ENCODE measurements around the gene ASTN2.

The ASTN2 gene

DNA sequence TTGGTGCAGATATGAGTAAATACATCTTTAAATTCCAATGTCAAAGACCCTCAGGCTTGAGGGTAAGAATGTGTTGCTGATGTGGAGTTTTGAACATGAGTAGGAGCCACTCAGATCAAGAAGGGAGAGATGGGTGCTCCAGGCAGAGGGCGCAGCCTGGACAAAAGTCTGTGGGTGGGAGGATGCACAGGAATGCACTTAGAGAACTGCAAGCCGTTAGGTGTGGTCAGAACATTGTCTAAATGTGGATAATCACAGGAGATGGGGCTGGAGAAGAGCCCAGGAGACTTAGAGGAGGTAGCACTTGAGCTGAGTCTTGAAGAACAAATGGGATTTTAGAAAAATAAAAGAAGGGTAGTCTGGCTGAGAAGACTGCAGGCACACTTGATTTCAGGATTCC lies 1005.7 kb downstream of the ASTN2 start:
- whole genome bisulfite sequencing, 2 donors (ENCODE audit: extremely low coverage in 2 of 2, insufficient read length in 2 of 2, insufficient replicate concordance in 1 of 2): no CpG with 5 or more reads among the region's 2 CpGs
- Histone ChIP-seq H3K4me2 (ENCODE audit: insufficient read depth, low read length, poor library complexity, severe bottlenecking) (no peak overlapping the region), H4K91ac (ENCODE audit: low read depth, low read length, poor library complexity) (no peak overlapping the region), H2BK120ac (ENCODE audit: low read depth, low read length) (no peak overlapping the region), H3K23ac (ENCODE audit: low read depth, low read length, poor library complexity) (no peak overlapping the region), H3K9ac (ENCODE audit: low read depth, low read length, poor library complexity) (no peak overlapping the region), H3K4me3 (ENCODE audit: low read length in 2 of 2) (no peak overlapping the region), H2BK12ac (ENCODE audit: low read length) (no peak overlapping the region), H2AK5ac (ENCODE audit: low read depth, low read length) (no peak overlapping the region), H3K4ac (ENCODE audit: low read length) (no peak overlapping the region), H3K79me1 (ENCODE audit: low read depth, low read length) (no peaks in the 10 kb centered on the region), H2BK15ac (ENCODE audit: low read length) (no peak overlapping the region), H2AFZ (ENCODE audit: low read length) (no peak overlapping the region), H3K36me3 (replicated peaks in 1 of 2; ENCODE audit: control insufficient read depth in 2 of 2, insufficient read depth in 2 of 2, low read length in 2 of 2) (no peaks in the 10 kb centered on the region), H3K27ac (replicated peaks; ENCODE audit: low read length) (no peak overlapping the region), H3K9me3 (replicated peaks in 1 of 2; ENCODE audit: control insufficient read depth in 2 of 2, insufficient read depth in 1 of 2, low read depth in 1 of 2, low read length in 2 of 2) (no peaks in the 10 kb centered on the region), H3K27me3 (ENCODE audit: control insufficient read depth in 3 of 3, insufficient read depth in 3 of 3, low read depth in 1 of 3, low read length in 3 of 3) (no peaks in the 10 kb centered on the region), H3K4me1 (ENCODE audit: control insufficient read depth in 2 of 2, insufficient read depth in 1 of 2, low read depth in 1 of 2, low read length in 2 of 2) (no peaks in the 10 kb centered on the region), H3K18ac (ENCODE audit: low read length) (no peak overlapping the region), H3K14ac (ENCODE audit: low read length) (no peak overlapping the region), H2BK5ac (ENCODE audit: low read length) (no peak overlapping the region), H4K8ac (ENCODE audit: low read depth, low read length) (no peak overlapping the region)
- DNase-seq (ENCODE audit: low spot score): no peak

DNA sequence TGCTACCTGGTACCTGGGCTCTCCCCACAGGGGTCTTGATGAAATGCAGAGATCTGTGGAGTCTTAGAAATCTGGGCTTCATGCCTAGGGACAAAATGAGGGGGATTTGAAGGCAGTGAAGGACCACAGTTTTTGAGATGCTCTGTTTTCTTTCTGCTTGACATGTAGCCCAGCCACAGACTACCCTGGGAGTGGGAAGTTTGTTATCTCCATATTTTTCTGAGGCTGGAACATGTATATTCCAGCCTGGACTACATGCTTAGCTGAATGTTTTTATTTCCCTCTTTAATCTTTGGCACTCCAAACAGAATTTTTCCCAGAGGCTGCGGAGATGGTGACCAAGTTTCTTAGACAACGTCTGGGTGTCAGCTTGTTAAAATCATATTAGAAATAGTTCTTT lies 1008.4 kb downstream of the ASTN2 start:
- H2AK5ac ChIP-seq (ENCODE audit: low read depth, low read length): no peak overlapping the region
- no peaks in the 10 kb centered on the region for H3K79me1 ChIP-seq (ENCODE audit: low read depth, low read length)
- H4K91ac ChIP-seq (ENCODE audit: low read depth, low read length, poor library complexity): no peak overlapping the region
- no peak overlapping the region for H2AFZ ChIP-seq (ENCODE audit: low read length)
- no peak overlapping the region for H2BK15ac ChIP-seq (ENCODE audit: low read length)
- WGBS, 2 donors (ENCODE audit: extremely low coverage in 2 of 2, insufficient read length in 2 of 2, insufficient replicate concordance in 1 of 2): no CpG with 5 or more reads among the region's 2 CpGs
- no peaks in the 10 kb centered on the region for H3K4me1 ChIP-seq (ENCODE audit: control insufficient read depth in 2 of 2, insufficient read depth in 1 of 2, low read depth in 1 of 2, low read length in 2 of 2)
- no peaks in the 10 kb centered on the region for H3K9me3 ChIP-seq (replicated peaks in 1 of 2; ENCODE audit: control insufficient read depth in 2 of 2, insufficient read depth in 1 of 2, low read depth in 1 of 2, low read length in 2 of 2)
- no peak overlapping the region for H3K4me3 ChIP-seq (ENCODE audit: low read length in 2 of 2)
- H3K9ac ChIP-seq (ENCODE audit: low read depth, low read length, poor library complexity): no peak overlapping the region
- no peak overlapping the region for H3K4me2 ChIP-seq (ENCODE audit: insufficient read depth, low read length, poor library complexity, severe bottlenecking)
- H4K8ac ChIP-seq (ENCODE audit: low read depth, low read length): no peak overlapping the region
- no peak overlapping the region for H2BK5ac ChIP-seq (ENCODE audit: low read length)
- H3K27me3 ChIP-seq (ENCODE audit: control insufficient read depth in 3 of 3, insufficient read depth in 3 of 3, low read depth in 1 of 3, low read length in 3 of 3): no peaks in the 10 kb centered on the region
- H3K36me3 ChIP-seq (replicated peaks in 1 of 2; ENCODE audit: control insufficient read depth in 2 of 2, insufficient read depth in 2 of 2, low read length in 2 of 2): no peaks in the 10 kb centered on the region
- H3K23ac ChIP-seq (ENCODE audit: low read depth, low read length, poor library complexity): no peak overlapping the region
- no peak overlapping the region for H3K14ac ChIP-seq (ENCODE audit: low read length)
- H3K4ac ChIP-seq (ENCODE audit: low read length): no peak overlapping the region
- no peak overlapping the region for H3K18ac ChIP-seq (ENCODE audit: low read length)
- H3K27ac ChIP-seq (replicated peaks; ENCODE audit: low read length): no peak overlapping the region
- no peak overlapping the region for H2BK120ac ChIP-seq (ENCODE audit: low read depth, low read length)
- no peak overlapping the region for H2BK12ac ChIP-seq (ENCODE audit: low read length)
- no peak for DNase-seq (ENCODE audit: low spot score)

DNA sequence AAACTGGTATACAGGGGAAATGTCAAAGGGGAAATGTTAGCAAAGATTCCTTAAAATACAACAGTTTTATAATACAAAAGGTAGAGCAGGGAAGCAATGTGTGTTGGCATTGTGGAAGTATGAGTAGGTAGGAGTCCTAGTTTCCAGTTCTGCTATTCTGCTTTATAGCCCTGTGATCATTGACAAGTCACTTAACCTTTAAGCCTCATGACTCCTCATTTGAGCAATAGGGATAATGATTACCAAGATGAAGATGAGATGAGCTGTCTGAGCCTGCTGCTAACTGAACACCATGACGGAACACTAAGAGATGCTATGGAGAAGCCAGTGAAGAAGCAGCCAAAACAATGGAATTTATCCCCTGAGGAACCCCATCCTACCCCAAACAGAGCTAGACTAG lies 1009.5 kb downstream of the ASTN2 start:
- no peak overlapping the region for H3K9ac ChIP-seq (ENCODE audit: low read depth, low read length, poor library complexity)
- no peaks in the 10 kb centered on the region for H3K36me3 ChIP-seq (replicated peaks in 1 of 2; ENCODE audit: control insufficient read depth in 2 of 2, insufficient read depth in 2 of 2, low read length in 2 of 2)
- H4K8ac ChIP-seq (ENCODE audit: low read depth, low read length): no peak overlapping the region
- H2BK120ac ChIP-seq (ENCODE audit: low read depth, low read length): no peak overlapping the region
- H2BK15ac ChIP-seq (ENCODE audit: low read length): no peak overlapping the region
- no peak overlapping the region for H3K23ac ChIP-seq (ENCODE audit: low read depth, low read length, poor library complexity)
- H3K27me3 ChIP-seq (ENCODE audit: control insufficient read depth in 3 of 3, insufficient read depth in 3 of 3, low read depth in 1 of 3, low read length in 3 of 3): no peaks in the 10 kb centered on the region
- H3K18ac ChIP-seq (ENCODE audit: low read length): no peak overlapping the region
- no peak for DNase-seq (ENCODE audit: low spot score)
- no peak overlapping the region for H2AK5ac ChIP-seq (ENCODE audit: low read depth, low read length)
- H3K14ac ChIP-seq (ENCODE audit: low read length): no peak overlapping the region
- H3K79me1 ChIP-seq (ENCODE audit: low read depth, low read length): no peaks in the 10 kb centered on the region
- WGBS, 2 donors (ENCODE audit: extremely low coverage in 2 of 2, insufficient read length in 2 of 2, insufficient replicate concordance in 1 of 2): no CpG with 5 or more reads among the region's 1 CpG
- H4K91ac ChIP-seq (ENCODE audit: low read depth, low read length, poor library complexity): no peak overlapping the region
- no peak overlapping the region for H3K4me3 ChIP-seq (ENCODE audit: low read length in 2 of 2)
- no peak overlapping the region for H2BK12ac ChIP-seq (ENCODE audit: low read length)
- no peak overlapping the region for H3K4me2 ChIP-seq (ENCODE audit: insufficient read depth, low read length, poor library complexity, severe bottlenecking)
- H3K9me3 ChIP-seq (replicated peaks in 1 of 2; ENCODE audit: control insufficient read depth in 2 of 2, insufficient read depth in 1 of 2, low read depth in 1 of 2, low read length in 2 of 2): no peaks in the 10 kb centered on the region
- no peak overlapping the region for H3K4ac ChIP-seq (ENCODE audit: low read length)
- no peak overlapping the region for H2BK5ac ChIP-seq (ENCODE audit: low read length)
- no peaks in the 10 kb centered on the region for H3K4me1 ChIP-seq (ENCODE audit: control insufficient read depth in 2 of 2, insufficient read depth in 1 of 2, low read depth in 1 of 2, low read length in 2 of 2)
- H3K27ac ChIP-seq (replicated peaks; ENCODE audit: low read length): no peak overlapping the region
- no peak overlapping the region for H2AFZ ChIP-seq (ENCODE audit: low read length)

DNA sequence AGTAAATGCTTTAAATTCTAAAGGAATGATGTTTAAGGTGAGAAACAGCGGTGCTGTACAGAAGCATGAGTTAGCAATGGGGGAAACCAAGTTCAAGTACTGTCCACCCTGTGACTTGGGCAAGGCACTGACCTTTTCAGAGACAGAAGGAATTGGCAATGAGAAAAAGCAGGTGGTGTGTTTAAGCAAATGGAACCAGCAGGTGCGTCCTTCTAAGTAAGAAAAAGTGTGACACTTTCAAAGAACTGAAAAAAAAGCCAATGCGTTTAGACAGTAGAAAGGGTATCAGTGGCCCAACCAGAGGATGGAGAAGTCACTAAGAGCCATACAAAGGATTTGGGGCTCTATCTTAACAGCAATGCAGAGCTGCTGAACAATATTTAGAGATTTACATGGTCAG lies 1010.6 kb downstream of the ASTN2 start:
- Histone ChIP-seq H3K36me3 (replicated peaks in 1 of 2; ENCODE audit: control insufficient read depth in 2 of 2, insufficient read depth in 2 of 2, low read length in 2 of 2) (peaks cover 0 to 6% of the 10 kb centered on the region in 2 donors), H3K27ac (replicated peaks; ENCODE audit: low read length) (no peak overlapping the region), H3K14ac (ENCODE audit: low read length) (no peak overlapping the region), H2BK5ac (ENCODE audit: low read length) (no peak overlapping the region), H2BK12ac (ENCODE audit: low read length) (no peak overlapping the region), H3K4me3 (ENCODE audit: low read length in 2 of 2) (no peak overlapping the region), H3K4ac (ENCODE audit: low read length) (no peak overlapping the region), H3K79me1 (ENCODE audit: low read depth, low read length) (no peaks in the 10 kb centered on the region), H3K4me1 (ENCODE audit: control insufficient read depth in 2 of 2, insufficient read depth in 1 of 2, low read depth in 1 of 2, low read length in 2 of 2) (no peaks in the 10 kb centered on the region), H2AK5ac (ENCODE audit: low read depth, low read length) (no peak overlapping the region), H3K27me3 (ENCODE audit: control insufficient read depth in 3 of 3, insufficient read depth in 3 of 3, low read depth in 1 of 3, low read length in 3 of 3) (no peaks in the 10 kb centered on the region), H4K8ac (ENCODE audit: low read depth, low read length) (no peak overlapping the region), H3K4me2 (ENCODE audit: insufficient read depth, low read length, poor library complexity, severe bottlenecking) (no peak overlapping the region), H2BK15ac (ENCODE audit: low read length) (no peak overlapping the region), H3K18ac (ENCODE audit: low read length) (no peak overlapping the region), H3K23ac (ENCODE audit: low read depth, low read length, poor library complexity) (no peak overlapping the region), H4K91ac (ENCODE audit: low read depth, low read length, poor library complexity) (no peak overlapping the region), H3K9me3 (replicated peaks in 1 of 2; ENCODE audit: control insufficient read depth in 2 of 2, insufficient read depth in 1 of 2, low read depth in 1 of 2, low read length in 2 of 2) (no peaks in the 10 kb centered on the region), H2AFZ (ENCODE audit: low read length) (no peak overlapping the region), H2BK120ac (ENCODE audit: low read depth, low read length) (no peak overlapping the region), H3K9ac (ENCODE audit: low read depth, low read length, poor library complexity) (no peak overlapping the region)
- no peak for DNase-seq (ENCODE audit: low spot score)
- WGBS, 2 donors (ENCODE audit: extremely low coverage in 2 of 2, insufficient read length in 2 of 2, insufficient replicate concordance in 1 of 2): no CpG with 5 or more reads among the region's 3 CpGs
